GM12865 (cell line): Measurements from ENCODE around the gene PRR23A.

ENCODE experiments used
- DNase-seq: peaks from one replicate; pipeline ENCODE4 v3.0.0; 2010; ENCODE audit warnings: low read depth
- H3K4me3 ChIP-seq: 2 replicates; pipeline ENCODE4 v1.5.1; 2011; ENCODE audit warnings: mild to moderate bottlenecking, low read depth, low read length, control low read depth
- CTCF ChIP-seq: IDR thresholded peaks from 2 replicates; pipeline ENCODE4 v1.5.1; 2011; ENCODE audit warnings: low read length, control low read depth, low read depth, inconsistent platforms; ENCODE audit not compliant: insufficient read depth; ENCODE audit errors: missing control alignments

The PRR23A gene

GRCh38 chr3:139006051-139006716, at the start of gene PRR23A:
Gene PRR23A (minus strand): TSS chr3:139006268. CDS start chr3:139006268, 0 bp downstream.
- TF ChIP-seq CTCF, result no peak
- DNase-seq, result no peak

GRCh38 chr3:139052802-139053600, 46.9 kb upstream of the PRR23A start:
- TF ChIP-seq CTCF, result no peak
- DNase-seq, result no peak
- H3K4me3 ChIP-seq, result no peak overlapping the region

More at GRCh38 chr3:139006051-139006716, at the start of gene PRR23A:
- H3K4me3 ChIP-seq, result no peak within 1 kb of the TSS

GRCh38 chr3:139044366-139045210, 38.5 kb upstream of the PRR23A start, which contains the start of gene PRR23C:
Gene PRR23C (minus strand): TSS chr3:139044892. CDS start chr3:139044620, 272 bp downstream.
- no peak within 1 kb of the TSS for H3K4me3 ChIP-seq
- no peak for DNase-seq
- TF ChIP-seq CTCF, result no peak

- no peak for DNase-seq
- no peak for TF ChIP-seq CTCF
- H3K4me3 ChIP-seq, result no peak overlapping the region
Measured at GRCh38 chr3:139043554-139044365, 37.7 kb upstream of the PRR23A start.

- TF ChIP-seq CTCF, result no peak
- no peak overlapping the region for H3K4me3 ChIP-seq
- DNase-seq, result no peak
Measured at GRCh38 chr3:139037478-139037877, 31.4 kb upstream of the PRR23A start.
